SH-SY5Y (cell line): ENCODE data around the gene FNDC10.

Experiments used
- GATA2 ChIP-seq: IDR thresholded peaks from 2 replicates; pipeline ENCODE4 v1.6.1; 2011; ENCODE audit warnings: mild to moderate bottlenecking, low read depth, low read length
- GATA3 ChIP-seq: IDR thresholded peaks from 2 replicates; pipeline ENCODE4 v1.6.1; 2011; ENCODE audit warnings: low read depth, mild to moderate bottlenecking, low read length, moderate library complexity

DNA sequence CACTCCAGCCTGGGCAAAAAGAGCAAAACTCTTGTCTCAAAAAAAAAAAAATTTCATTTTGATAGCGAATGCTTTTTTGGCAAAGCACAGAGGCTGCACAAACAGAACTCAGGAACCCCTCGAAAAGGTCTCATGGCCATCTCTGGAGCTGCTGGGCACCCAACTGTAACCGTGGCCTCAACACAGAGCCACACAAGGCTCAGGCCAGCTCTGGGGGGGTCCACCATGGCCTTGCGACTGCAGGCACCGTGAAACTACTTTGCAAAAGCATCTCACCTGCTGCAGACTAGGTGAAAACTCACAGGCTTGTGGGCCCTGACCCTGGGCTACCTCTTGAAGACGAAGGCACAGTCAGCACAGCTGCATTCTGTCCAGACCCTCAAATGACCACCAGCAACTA lies 43.4 kb downstream of the FNDC10 start:
- TF ChIP-seq GATA2 (no peak), GATA3 (no peak)
